Epithelial cell of esophagus (primary cell): ENCODE data around the gene XRCC5.

Experiments
- DNase-seq: peaks from one replicate; pipeline ENCODE4 v3.0.0; 2010; ENCODE audit warnings: low read depth
- H3K4me3 ChIP-seq: 2 replicates; pipeline ENCODE4 v1.5.1; 2011; ENCODE audit warnings: mild to moderate bottlenecking, low read length, control low read depth
- CTCF ChIP-seq: IDR thresholded peaks from 2 replicates; pipeline ENCODE4 v1.5.1; 2011; ENCODE audit warnings: low read depth, mild to moderate bottlenecking, low read length, control low read depth, inconsistent platforms; ENCODE audit not compliant: insufficient read depth; ENCODE audit errors: missing control alignments

Gene XRCC5

GRCh38 chr2:216117561-216118340, 8.6 kb downstream of the XRCC5 start:
- H3K4me3 ChIP-seq = no peak overlapping the region
- DNase-seq = no peak
- no peak for TF ChIP-seq CTCF

- no peak for TF ChIP-seq CTCF
- no peak overlapping the region for H3K4me3 ChIP-seq
- DNase-seq = no peak
Measured at GRCh38 chr2:216118474-216118873, 9.3 kb downstream of the XRCC5 start.

GRCh38 chr2:216119146-216119545, 10.0 kb downstream of the XRCC5 start:
- DNase-seq = no peak
- no peak overlapping the region for H3K4me3 ChIP-seq
- no peak for TF ChIP-seq CTCF

- no peak for TF ChIP-seq CTCF
- no peak overlapping the region for H3K4me3 ChIP-seq
- DNase-seq = no peak
Measured at GRCh38 chr2:216119986-216120385, 10.8 kb downstream of the XRCC5 start.

- TF ChIP-seq CTCF = no peak
- DNase-seq = no peak
- no peak overlapping the region for H3K4me3 ChIP-seq
Measured at GRCh38 chr2:216121255-216121654, 12.1 kb downstream of the XRCC5 start.

GRCh38 chr2:216126943-216127342, 17.8 kb downstream of the XRCC5 start:
- TF ChIP-seq CTCF = no peak
- H3K4me3 ChIP-seq = no peak overlapping the region
- no peak for DNase-seq

- TF ChIP-seq CTCF = no peak
- no peak for DNase-seq
- no peak overlapping the region for H3K4me3 ChIP-seq
Measured at GRCh38 chr2:216130346-216130971, 21.3 kb downstream of the XRCC5 start.
